ENCODE measurements around the gene NOSIP. TPM values are rescaled to one million over a fixed set of nuclear protein-coding genes. Genes with fewer than 3 reads are reported as not detected.
"Not testable (repeated sequence)": the region's sequence is repeated elsewhere in the genome, so short reads cannot be mapped to it uniquely, and the experiment has no call there.

The NOSIP gene
- total RNA-seq, 1 experiment from 2014 or later = 97.9 TPM

DNA sequence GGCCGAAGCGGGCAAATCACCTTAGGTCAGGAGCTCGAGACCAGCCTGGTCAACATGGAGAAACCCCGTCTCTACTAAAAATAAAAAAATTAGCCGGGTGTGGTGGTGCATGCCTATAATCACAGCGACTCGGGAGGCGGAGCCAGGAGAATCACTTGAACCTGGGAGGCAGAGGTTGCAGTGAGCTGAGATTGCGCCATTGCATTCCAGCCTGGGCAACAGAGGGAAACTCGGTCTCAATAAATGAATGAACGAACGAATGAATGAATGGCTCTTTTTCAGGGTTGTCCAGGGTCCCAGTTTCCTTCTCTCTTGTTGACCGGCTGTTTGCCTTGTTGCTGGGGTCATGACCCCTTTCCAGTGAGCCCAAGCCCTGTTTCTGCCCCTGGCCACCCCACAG is 37.5 kb upstream of the NOSIP start:
- peaks cover 63% of the 10 kb centered on the region for H3K36me3 Mint-ChIP-seq
- H3K27ac Mint-ChIP-seq; DNase-seq (ENCODE audit: low spot score); H3K9me3 Mint-ChIP-seq; ATAC-seq; H3K4me3 Mint-ChIP-seq; H3K4me1 Mint-ChIP-seq; POLR2A ChIA-PET; H3K27me3 Mint-ChIP-seq (ENCODE audit: low read depth): not testable (repeated sequence)
- CTCF ChIA-PET = interaction anchor here (1.6 kb wide), 1 partner anchor 48 kb away, joined by 4 read pairs; no protein-coding TSS in a partner anchor

DNA sequence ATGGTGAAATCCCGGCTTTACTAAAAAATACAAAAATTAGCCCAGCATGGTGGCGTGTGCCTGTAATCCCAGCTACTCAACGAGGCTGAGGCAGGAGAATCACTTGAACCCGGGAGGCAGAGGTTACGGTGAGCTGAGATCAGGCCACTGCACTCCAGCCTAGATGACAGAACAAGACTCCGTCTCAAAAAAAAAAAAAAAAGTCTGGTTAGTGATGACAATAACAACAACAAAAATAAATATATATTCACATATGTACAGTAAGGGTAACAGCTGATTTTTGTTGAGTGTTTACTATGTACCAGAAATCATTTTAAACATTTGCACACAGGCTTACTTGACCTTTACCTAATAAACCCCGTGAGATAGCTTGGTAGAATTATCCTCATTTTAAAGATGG is 36.6 kb upstream of the NOSIP start:
- H3K27me3 Mint-ChIP-seq (ENCODE audit: low read depth) = no peaks in the 10 kb centered on the region
- H3K27ac Mint-ChIP-seq = no peak overlapping the region
- ATAC-seq (no peak), DNase-seq (ENCODE audit: low spot score) (no peak)
- H3K4me1 Mint-ChIP-seq = no peaks in the 10 kb centered on the region
- CTCF ChIA-PET = interaction anchor here (0.7 to 1.6 kb wide), 3 partner anchors 9 to 56 kb away, joined by 3 to 4 read pairs (median 3); no protein-coding TSS in a partner anchor
- peaks cover 61% of the 10 kb centered on the region for H3K36me3 Mint-ChIP-seq
- H3K4me3 Mint-ChIP-seq = no peak overlapping the region
- POLR2A ChIA-PET = no interaction called here
- TF ChIP-seq, protein P1, sequence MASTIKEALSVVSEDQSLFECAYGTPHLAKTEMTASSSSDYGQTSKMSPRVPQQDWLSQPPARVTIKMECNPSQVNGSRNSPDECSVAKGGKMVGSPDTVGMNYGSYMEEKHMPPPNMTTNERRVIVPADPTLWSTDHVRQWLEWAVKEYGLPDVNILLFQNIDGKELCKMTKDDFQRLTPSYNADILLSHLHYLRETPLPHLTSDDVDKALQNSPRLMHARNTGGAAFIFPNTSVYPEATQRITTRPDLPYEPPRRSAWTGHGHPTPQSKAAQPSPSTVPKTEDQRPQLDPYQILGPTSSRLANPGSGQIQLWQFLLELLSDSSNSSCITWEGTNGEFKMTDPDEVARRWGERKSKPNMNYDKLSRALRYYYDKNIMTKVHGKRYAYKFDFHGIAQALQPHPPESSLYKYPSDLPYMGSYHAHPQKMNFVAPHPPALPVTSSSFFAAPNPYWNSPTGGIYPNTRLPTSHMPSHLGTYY (CRISPR knock-in tag; IDR thresholded peaks at IDR 0.05) = no peak
- no peak for TF ChIP-seq CBFB (CRISPR knock-in tag; IDR thresholded peaks at IDR 0.05; ENCODE audit: low read depth)
- TF ChIP-seq TP53 (CRISPR knock-in tag; IDR thresholded peaks at IDR 0.05) = no peak
- no peaks in the 10 kb centered on the region for H3K9me3 Mint-ChIP-seq

DNA sequence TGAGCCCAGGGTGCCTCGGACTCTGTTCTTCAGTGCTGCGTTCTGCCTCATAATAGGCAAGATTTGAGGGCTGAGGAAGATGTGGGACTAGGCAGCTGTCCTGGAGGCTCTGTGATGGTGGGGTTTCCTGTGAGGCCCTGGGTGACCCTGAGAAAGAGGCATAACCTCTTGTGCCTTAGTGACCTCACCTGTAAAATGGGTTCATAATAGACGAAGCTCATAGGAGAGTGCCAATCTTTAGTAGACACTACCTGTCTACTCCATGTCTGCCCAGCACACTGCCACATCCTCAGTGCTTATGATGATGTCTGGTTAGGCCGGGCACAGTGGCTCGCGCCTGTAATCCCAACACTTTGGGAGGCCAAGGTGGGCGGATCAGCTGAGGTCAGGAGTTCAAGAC is 36.2 kb upstream of the NOSIP start:
- Mint-ChIP-seq H3K36me3 (peaks cover 57% of the 10 kb centered on the region), H3K9me3 (no peaks in the 10 kb centered on the region), H3K4me3 (no peak overlapping the region), H3K27me3 (ENCODE audit: low read depth) (no peaks in the 10 kb centered on the region), H3K27ac (no peak overlapping the region), H3K4me1 (no peaks in the 10 kb centered on the region)
- ATAC-seq = no peak
- ChIA-PET CTCF (interaction anchor here (1.1 to 1.2 kb wide), 2 partner anchors 9 to 46 kb away, joined by 3 to 4 read pairs; no protein-coding TSS in a partner anchor), POLR2A (no interaction called here)
- TF ChIP-seq KAT7 (CRISPR knock-in tag; IDR thresholded peaks at IDR 0.05; ENCODE audit: borderline replicate concordance) (no peak), ZNF671 (CRISPR knock-in tag; IDR thresholded peaks at IDR 0.05) (no peak), NR2C2 (CRISPR knock-in tag; IDR thresholded peaks at IDR 0.05) (no peak), ZNF138 (CRISPR knock-in tag; conservative IDR thresholded peaks at IDR 0.05) (no peak), OVOL2 (CRISPR knock-in tag; IDR thresholded peaks at IDR 0.05; ENCODE audit: borderline replicate concordance) (no peak), TP53 (CRISPR knock-in tag; IDR thresholded peaks at IDR 0.05) (no peak), MYBL2 (CRISPR knock-in tag; IDR thresholded peaks at IDR 0.05) (no peak)
- TF ChIP-seq, protein P2, sequence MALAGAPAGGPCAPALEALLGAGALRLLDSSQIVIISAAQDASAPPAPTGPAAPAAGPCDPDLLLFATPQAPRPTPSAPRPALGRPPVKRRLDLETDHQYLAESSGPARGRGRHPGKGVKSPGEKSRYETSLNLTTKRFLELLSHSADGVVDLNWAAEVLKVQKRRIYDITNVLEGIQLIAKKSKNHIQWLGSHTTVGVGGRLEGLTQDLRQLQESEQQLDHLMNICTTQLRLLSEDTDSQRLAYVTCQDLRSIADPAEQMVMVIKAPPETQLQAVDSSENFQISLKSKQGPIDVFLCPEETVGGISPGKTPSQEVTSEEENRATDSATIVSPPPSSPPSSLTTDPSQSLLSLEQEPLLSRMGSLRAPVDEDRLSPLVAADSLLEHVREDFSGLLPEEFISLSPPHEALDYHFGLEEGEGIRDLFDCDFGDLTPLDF (CRISPR knock-in tag; IDR thresholded peaks at IDR 0.05) = no peak
- TF ChIP-seq, protein P3, sequence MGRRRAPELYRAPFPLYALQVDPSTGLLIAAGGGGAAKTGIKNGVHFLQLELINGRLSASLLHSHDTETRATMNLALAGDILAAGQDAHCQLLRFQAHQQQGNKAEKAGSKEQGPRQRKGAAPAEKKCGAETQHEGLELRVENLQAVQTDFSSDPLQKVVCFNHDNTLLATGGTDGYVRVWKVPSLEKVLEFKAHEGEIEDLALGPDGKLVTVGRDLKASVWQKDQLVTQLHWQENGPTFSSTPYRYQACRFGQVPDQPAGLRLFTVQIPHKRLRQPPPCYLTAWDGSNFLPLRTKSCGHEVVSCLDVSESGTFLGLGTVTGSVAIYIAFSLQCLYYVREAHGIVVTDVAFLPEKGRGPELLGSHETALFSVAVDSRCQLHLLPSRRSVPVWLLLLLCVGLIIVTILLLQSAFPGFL (CRISPR knock-in tag; IDR thresholded peaks at IDR 0.05; ENCODE audit: borderline replicate concordance) = no peak
- TF ChIP-seq, protein P4, sequence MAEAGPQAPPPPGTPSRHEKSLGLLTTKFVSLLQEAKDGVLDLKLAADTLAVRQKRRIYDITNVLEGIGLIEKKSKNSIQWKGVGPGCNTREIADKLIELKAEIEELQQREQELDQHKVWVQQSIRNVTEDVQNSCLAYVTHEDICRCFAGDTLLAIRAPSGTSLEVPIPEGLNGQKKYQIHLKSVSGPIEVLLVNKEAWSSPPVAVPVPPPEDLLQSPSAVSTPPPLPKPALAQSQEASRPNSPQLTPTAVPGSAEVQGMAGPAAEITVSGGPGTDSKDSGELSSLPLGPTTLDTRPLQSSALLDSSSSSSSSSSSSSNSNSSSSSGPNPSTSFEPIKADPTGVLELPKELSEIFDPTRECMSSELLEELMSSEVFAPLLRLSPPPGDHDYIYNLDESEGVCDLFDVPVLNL (CRISPR knock-in tag; IDR thresholded peaks at IDR 0.05; ENCODE audit: borderline replicate concordance, low read depth) = no peak
- TF ChIP-seq, protein P5, sequence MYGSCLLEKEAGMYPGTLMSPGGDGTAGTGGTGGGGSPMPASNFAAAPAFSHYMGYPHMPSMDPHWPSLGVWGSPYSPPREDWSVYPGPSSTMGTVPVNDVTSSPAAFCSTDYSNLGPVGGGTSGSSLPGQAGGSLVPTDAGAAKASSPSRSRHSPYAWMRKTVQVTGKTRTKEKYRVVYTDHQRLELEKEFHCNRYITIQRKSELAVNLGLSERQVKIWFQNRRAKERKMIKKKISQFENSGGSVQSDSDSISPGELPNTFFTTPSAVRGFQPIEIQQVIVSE (CRISPR knock-in tag; IDR thresholded peaks at IDR 0.05; ENCODE audit: borderline replicate concordance) = no peak
- no peak for DNase-seq (ENCODE audit: low spot score)

DNA sequence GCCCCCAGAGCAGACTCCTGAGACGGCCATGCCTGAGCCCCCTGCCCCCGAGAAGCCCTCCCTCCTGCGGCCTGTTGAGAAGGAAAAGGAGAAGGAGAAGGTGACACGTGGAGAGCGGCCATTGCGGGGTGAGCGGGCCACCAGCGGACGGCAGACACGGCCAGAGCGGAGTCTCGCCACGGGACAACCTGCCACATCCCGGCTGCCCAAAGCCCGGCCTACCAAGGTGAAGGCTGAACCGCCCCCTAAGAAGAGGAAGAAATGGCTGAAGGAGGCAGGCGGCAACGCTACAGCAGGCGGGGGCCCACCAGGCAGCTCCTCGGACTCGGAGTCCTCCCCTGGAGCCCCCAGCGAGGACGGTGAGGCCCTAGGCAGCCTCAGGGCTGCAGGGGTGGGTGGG is 35.5 kb upstream of the NOSIP start:
- DNase-seq (ENCODE audit: low spot score) = no peak
- TF ChIP-seq SMAD4 (CRISPR knock-in tag; IDR thresholded peaks at IDR 0.05) = no peak
- TF ChIP-seq, protein P6, sequence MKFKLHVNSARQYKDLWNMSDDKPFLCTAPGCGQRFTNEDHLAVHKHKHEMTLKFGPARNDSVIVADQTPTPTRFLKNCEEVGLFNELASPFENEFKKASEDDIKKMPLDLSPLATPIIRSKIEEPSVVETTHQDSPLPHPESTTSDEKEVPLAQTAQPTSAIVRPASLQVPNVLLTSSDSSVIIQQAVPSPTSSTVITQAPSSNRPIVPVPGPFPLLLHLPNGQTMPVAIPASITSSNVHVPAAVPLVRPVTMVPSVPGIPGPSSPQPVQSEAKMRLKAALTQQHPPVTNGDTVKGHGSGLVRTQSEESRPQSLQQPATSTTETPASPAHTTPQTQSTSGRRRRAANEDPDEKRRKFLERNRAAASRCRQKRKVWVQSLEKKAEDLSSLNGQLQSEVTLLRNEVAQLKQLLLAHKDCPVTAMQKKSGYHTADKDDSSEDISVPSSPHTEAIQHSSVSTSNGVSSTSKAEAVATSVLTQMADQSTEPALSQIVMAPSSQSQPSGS (CRISPR knock-in tag; IDR thresholded peaks at IDR 0.05; ENCODE audit: borderline replicate concordance, low read depth) = no peak
- TF ChIP-seq IRF2 (CRISPR knock-in tag; IDR thresholded peaks at IDR 0.05; ENCODE audit: borderline replicate concordance, low read depth) = no peak
- no peak for TF ChIP-seq NR3C1 (CRISPR knock-in tag; conservative IDR thresholded peaks at IDR 0.05; ENCODE audit: low read depth)
- no peak for TF ChIP-seq GABPB1 (CRISPR knock-in tag; IDR thresholded peaks at IDR 0.05)
- TF ChIP-seq GTF2I (CRISPR knock-in tag; conservative IDR thresholded peaks at IDR 0.05) = no peak
- TF ChIP-seq, protein P7, sequence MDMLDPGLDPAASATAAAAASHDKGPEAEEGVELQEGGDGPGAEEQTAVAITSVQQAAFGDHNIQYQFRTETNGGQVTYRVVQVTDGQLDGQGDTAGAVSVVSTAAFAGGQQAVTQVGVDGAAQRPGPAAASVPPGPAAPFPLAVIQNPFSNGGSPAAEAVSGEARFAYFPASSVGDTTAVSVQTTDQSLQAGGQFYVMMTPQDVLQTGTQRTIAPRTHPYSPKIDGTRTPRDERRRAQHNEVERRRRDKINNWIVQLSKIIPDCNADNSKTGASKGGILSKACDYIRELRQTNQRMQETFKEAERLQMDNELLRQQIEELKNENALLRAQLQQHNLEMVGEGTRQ (CRISPR knock-in tag; IDR thresholded peaks at IDR 0.05) = no peak
- Mint-ChIP-seq H3K27me3 (ENCODE audit: low read depth) (no peaks in the 10 kb centered on the region), H3K27ac (no peak overlapping the region), H3K9me3 (no peaks in the 10 kb centered on the region), H3K36me3 (peaks cover 57% of the 10 kb centered on the region), H3K4me1 (no peaks in the 10 kb centered on the region), H3K4me3 (no peak overlapping the region)
- POLR2A ChIA-PET = no interaction called here
- ATAC-seq = no peak
- CTCF ChIA-PET = interaction anchor here (1.1 kb wide), 1 partner anchor 45 kb away, joined by 4 read pairs; no protein-coding TSS in a partner anchor
